Measurements from ENCODE around the gene JPH3.
"Not testable (repeated sequence)": the region's sequence is repeated elsewhere in the genome, so short reads cannot be mapped to it uniquely, and the experiment has no call there.

The JPH3 gene

GRCh38 chr16:87725596-87726235 is 123.4 kb downstream of the JPH3 start:
- DNase-seq (ENCODE audit: low read depth): no peak
- H3K4me3 ChIP-seq (ENCODE audit: low read depth, low read length): no peak overlapping the region
- TF ChIP-seq CTCF (IDR thresholded peaks at IDR 0.05; ENCODE audit: low read depth, low read length, missing control alignments): no peak

GRCh38 chr16:87726577-87726976 is 124.3 kb downstream of the JPH3 start:
- not testable (repeated sequence) for DNase-seq (ENCODE audit: low read depth); H3K4me3 ChIP-seq (ENCODE audit: low read depth, low read length)

GRCh38 chr16:87727346-87727745 is 125.0 kb downstream of the JPH3 start:
- TF ChIP-seq CTCF (IDR thresholded peaks at IDR 0.05; ENCODE audit: low read depth, low read length, missing control alignments): no peak
- no peak for DNase-seq (ENCODE audit: low read depth)
- no peak overlapping the region for H3K4me3 ChIP-seq (ENCODE audit: low read depth, low read length)

- H3K4me3 ChIP-seq (ENCODE audit: low read depth, low read length): no peak overlapping the region
- TF ChIP-seq CTCF (IDR thresholded peaks at IDR 0.05; ENCODE audit: low read depth, low read length, missing control alignments): no peak
- DNase-seq (ENCODE audit: low read depth): no peak
Observed at GRCh38 chr16:87728026-87728425, 125.7 kb downstream of the JPH3 start.

GRCh38 chr16:87729266-87729954 is 127.1 kb downstream of the JPH3 start:
- H3K4me3 ChIP-seq (ENCODE audit: low read depth, low read length): no peak overlapping the region
- TF ChIP-seq CTCF (IDR thresholded peaks at IDR 0.05; ENCODE audit: low read depth, low read length, missing control alignments): no peak
- no peak for DNase-seq (ENCODE audit: low read depth)

GRCh38 chr16:87731607-87732006 is 129.3 kb downstream of the JPH3 start:
- no peak overlapping the region for H3K4me3 ChIP-seq (ENCODE audit: low read depth, low read length)
- no peak for DNase-seq (ENCODE audit: low read depth)
- no peak for TF ChIP-seq CTCF (IDR thresholded peaks at IDR 0.05; ENCODE audit: low read depth, low read length, missing control alignments)

GRCh38 chr16:87733190-87733589 is 130.9 kb downstream of the JPH3 start:
- no peak overlapping the region for H3K4me3 ChIP-seq (ENCODE audit: low read depth, low read length)
- TF ChIP-seq CTCF (IDR thresholded peaks at IDR 0.05; ENCODE audit: low read depth, low read length, missing control alignments): no peak
- DNase-seq (ENCODE audit: low read depth): no peak
